HepG2 (cell line): ENCODE data around the gene GATA5. TPM values are rescaled to one million over a fixed set of nuclear protein-coding genes. Genes with fewer than 3 reads are reported as not detected.

Experiments used
- HIVEP1 ChIP-seq: sonication (generic); formaldehyde crosslinking; IDR thresholded peaks from 2 replicates; pipeline ENCODE4 v1.4.0; 2020; ENCODE audit warnings: mild to moderate bottlenecking, missing genetic modification reagents
- MATR3 ChIP-seq: sonication (generic); formaldehyde crosslinking; IDR thresholded peaks from 2 replicates; pipeline ENCODE4 v1.4.0; 2020; ENCODE audit warnings: missing genetic modification reagents
- NR2F6 ChIP-seq, 2 experiments: IDR thresholded peaks; 2 replicates each; pipeline ENCODE4 v1.6.1; 2016; ENCODE audit warnings: antibody characterized with exemption in 1 of 2, mild to moderate bottlenecking in 1 of 2
- ZBTB7A ChIP-seq: sonication (generic); formaldehyde crosslinking; IDR thresholded peaks from 2 replicates; pipeline ENCODE4 v1.8.0; 2022; ENCODE audit warnings: mild to moderate bottlenecking, missing genetic modification reagents
- ZNF264 ChIP-seq: sonication (generic); formaldehyde crosslinking; IDR thresholded peaks from 2 replicates; pipeline ENCODE4 v1.4.0; 2020; ENCODE audit warnings: missing genetic modification reagents
- ZNF383 ChIP-seq: sonication (generic); formaldehyde crosslinking; IDR thresholded peaks from 2 replicates; pipeline ENCODE4 v1.4.0; 2020; ENCODE audit warnings: missing genetic modification reagents, mild to moderate bottlenecking, borderline replicate concordance
- ZNF44 ChIP-seq: sonication (generic); formaldehyde crosslinking; IDR thresholded peaks from 2 replicates; pipeline ENCODE4 v1.5.1; 2020; ENCODE audit warnings: mild to moderate bottlenecking, missing genetic modification reagents
- ZNF512B ChIP-seq: sonication (generic); formaldehyde crosslinking; IDR thresholded peaks from 2 replicates; pipeline ENCODE4 v1.5.1; 2020; ENCODE audit warnings: missing genetic modification reagents, mild to moderate bottlenecking, borderline replicate concordance
- ZNF576 ChIP-seq: sonication (generic); formaldehyde crosslinking; IDR thresholded peaks from 2 replicates; pipeline ENCODE4 v1.4.0; 2020; ENCODE audit warnings: mild to moderate bottlenecking, missing genetic modification reagents
- ZNF775 ChIP-seq: sonication (generic); formaldehyde crosslinking; IDR thresholded peaks from 2 replicates; pipeline ENCODE4 v1.4.0; 2020; ENCODE audit warnings: missing genetic modification reagents, mild to moderate bottlenecking, moderate library complexity, borderline replicate concordance
- ZUFSP ChIP-seq: sonication (generic); formaldehyde crosslinking; IDR thresholded peaks from 2 replicates; pipeline ENCODE4 v1.9.0; 2021; ENCODE audit warnings: missing genetic modification reagents, mild to moderate bottlenecking, borderline replicate concordance
- polyA plus RNA-seq, 8 experiments: library from polyadenylated mRNA; depleted of rRNA in 3 of 8; stranded (reverse) in 7 of 8; unstranded in 1 of 8; fragments of >200 nt; fragmentation: Illumina TruSeq in 4 of 8; extraction: Trizol in 4 of 8; gene quantifications; 2 replicates each; pipeline versions ENCODE4 v1.2.1 to v1.2.3, GENCODE V29; 2011 to 2016; ENCODE audit warnings: low read depth in 4 of 8, missing spikeins in 1 of 8, mixed read lengths in 1 of 8; ENCODE audit not compliant: insufficient read depth in 1 of 8
- total RNA-seq, 5 experiments: library from RNA; depleted of rRNA; stranded (reverse); fragments of >200 nt; fragmentation: Illumina TruSeq; extraction: Trizol; gene quantifications; 2 replicates each; pipeline ENCODE4 v1.2.3, GENCODE V29; 2016; ENCODE audit warnings: low read depth in 1 of 5
- TF ChIP-seq, protein P1 (sequence below): sonication (generic); formaldehyde crosslinking; IDR thresholded peaks from 2 replicates; pipeline ENCODE4 v1.4.0; 2020; ENCODE audit warnings: low read depth, missing genetic modification reagents
- TF ChIP-seq, protein P2 (sequence below): IDR thresholded peaks from 2 replicates; pipeline ENCODE4 v1.6.1; 2016; ENCODE audit warnings: missing genetic modification reagents, missing compliant biosample characterization

The GATA5 gene
- total and polyA plus RNA-seq, 2 of the 13 experiments (the other 11 are each of a cell fraction or from before 2014, with no cell fraction given): 0.12 to 0.20 TPM

- TF ChIP-seq, protein P1, sequence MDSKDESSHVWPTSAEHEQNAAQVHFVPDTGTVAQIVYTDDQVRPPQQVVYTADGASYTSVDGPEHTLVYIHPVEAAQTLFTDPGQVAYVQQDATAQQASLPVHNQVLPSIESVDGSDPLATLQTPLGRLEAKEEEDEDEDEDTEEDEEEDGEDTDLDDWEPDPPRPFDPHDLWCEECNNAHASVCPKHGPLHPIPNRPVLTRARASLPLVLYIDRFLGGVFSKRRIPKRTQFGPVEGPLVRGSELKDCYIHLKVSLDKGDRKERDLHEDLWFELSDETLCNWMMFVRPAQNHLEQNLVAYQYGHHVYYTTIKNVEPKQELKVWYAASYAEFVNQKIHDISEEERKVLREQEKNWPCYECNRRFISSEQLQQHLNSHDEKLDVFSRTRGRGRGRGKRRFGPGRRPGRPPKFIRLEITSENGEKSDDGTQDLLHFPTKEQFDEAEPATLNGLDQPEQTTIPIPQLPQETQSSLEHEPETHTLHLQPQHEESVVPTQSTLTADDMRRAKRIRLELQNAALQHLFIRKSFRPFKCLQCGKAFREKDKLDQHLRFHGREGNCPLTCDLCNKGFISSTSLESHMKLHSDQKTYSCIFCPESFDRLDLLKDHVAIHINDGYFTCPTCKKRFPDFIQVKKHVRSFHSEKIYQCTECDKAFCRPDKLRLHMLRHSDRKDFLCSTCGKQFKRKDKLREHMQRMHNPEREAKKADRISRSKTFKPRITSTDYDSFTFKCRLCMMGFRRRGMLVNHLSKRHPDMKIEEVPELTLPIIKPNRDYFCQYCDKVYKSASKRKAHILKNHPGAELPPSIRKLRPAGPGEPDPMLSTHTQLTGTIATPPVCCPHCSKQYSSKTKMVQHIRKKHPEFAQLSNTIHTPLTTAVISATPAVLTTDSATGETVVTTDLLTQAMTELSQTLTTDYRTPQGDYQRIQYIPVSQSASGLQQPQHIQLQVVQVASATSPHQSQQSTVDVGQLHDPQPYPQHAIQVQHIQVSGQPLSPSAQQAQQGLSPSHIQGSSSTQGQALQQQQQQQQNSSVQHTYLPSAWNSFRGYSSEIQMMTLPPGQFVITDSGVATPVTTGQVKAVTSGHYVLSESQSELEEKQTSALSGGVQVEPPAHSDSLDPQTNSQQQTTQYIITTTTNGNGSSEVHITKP (CRISPR knock-in tag): no peak
- TF ChIP-seq ZBTB7A (CRISPR knock-in tag): no peak
- TF ChIP-seq ZNF264 (CRISPR knock-in tag): no peak
- no peak for TF ChIP-seq ZNF383 (CRISPR knock-in tag)
- TF ChIP-seq MATR3 (CRISPR knock-in tag): no peak
- TF ChIP-seq, protein P2, sequence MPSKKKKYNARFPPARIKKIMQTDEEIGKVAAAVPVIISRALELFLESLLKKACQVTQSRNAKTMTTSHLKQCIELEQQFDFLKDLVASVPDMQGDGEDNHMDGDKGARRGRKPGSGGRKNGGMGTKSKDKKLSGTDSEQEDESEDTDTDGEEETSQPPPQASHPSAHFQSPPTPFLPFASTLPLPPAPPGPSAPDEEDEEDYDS (CRISPR knock-in tag): 0 out of 2 replicates have a peak, but pooled peaks have one; percentile 22
- TF ChIP-seq HIVEP1 (CRISPR knock-in tag): no peak
- TF ChIP-seq ZNF775 (CRISPR knock-in tag): no peak
- no peak for TF ChIP-seq ZNF512B (CRISPR knock-in tag)
- no peak for TF ChIP-seq ZNF44
- TF ChIP-seq NR2F6 (IDR thresholded peaks at IDR 0.05): no peak
- TF ChIP-seq NR2F6 (CRISPR knock-in tag; IDR thresholded peaks at IDR 0.05): peak; percentile 46; the same call in 1 of the 2 replicates
- TF ChIP-seq ZNF576 (CRISPR knock-in tag): no peak
- TF ChIP-seq ZUFSP (CRISPR knock-in tag): no peak
Measured at GRCh38 chr20:62523473-62524203, 47.8 kb upstream of the GATA5 start (continued).
